Sigmoid colon (tissue), 4 donors: ENCODE data around the gene ZSWIM6.

Experiments
- CTCF ChIP-seq, 4 experiments: fragments of 450-650 bp in 3 of 4; fragments of 200-600 bp in 1 of 4; IDR thresholded peaks; one replicate each; pipeline ENCODE4 v1.5.1; 2016 to 2019; ENCODE audit warnings: antibody characterized with exemption in 4 of 4, mild to moderate bottlenecking in 3 of 4, moderate library complexity in 2 of 4
- EP300 ChIP-seq, 4 donors: sonication (generic); formaldehyde crosslinking; IDR thresholded peaks; one replicate each; pipeline ENCODE4 v1.6.1; 2017; ENCODE audit warnings: antibody characterized with exemption in 4 of 4
- POLR2AphosphoS5 ChIP-seq, 4 donors: sonication (generic); formaldehyde crosslinking; IDR thresholded peaks; one replicate each; pipeline ENCODE4 v1.6.1; 2017; ENCODE audit warnings: antibody characterized with exemption in 4 of 4

- no peak for TF ChIP-seq CTCF (IDR thresholded peaks at IDR 0.05)
- no peak for TF ChIP-seq EP300 (IDR thresholded peaks at IDR 0.05)
- TF ChIP-seq POLR2AphosphoS5 (IDR thresholded peaks at IDR 0.05), result no peak
Measured at GRCh38 chr5:61354199-61354598, 22.1 kb downstream of the ZSWIM6 start.
